Ascending aorta (tissue), 2 donors: ENCODE measurements around the gene PLEKHA5. TPM values are rescaled to one million over a fixed set of nuclear protein-coding genes. Genes with fewer than 3 reads are reported as not detected.

Experiments
- DNase-seq, 2 donors: peaks; one replicate each; pipeline ENCODE4 v3.0.0-alpha.2; 2019; ENCODE audit warnings: low spot score in 2 of 2
- H3K27ac ChIP-seq, 2 donors: fragments of 200-600 bp; sonication (generic); one replicate each; pipeline ENCODE4 v1.5.1; 2016 to 2017; ENCODE audit warnings: mild to moderate bottlenecking in 1 of 2
- H3K27me3 ChIP-seq: fragments of 200-600 bp; sonication (generic); one replicate; pipeline ENCODE4 v1.5.1; 2017
- H3K36me3 ChIP-seq, 2 donors: fragments of 200-600 bp; sonication (generic); one replicate each; pipeline ENCODE4 v1.5.1; 2016
- H3K4me1 ChIP-seq, 2 donors: fragments of 200-600 bp; sonication (generic); one replicate each; pipeline ENCODE4 v1.5.1; 2016 to 2017; ENCODE audit warnings: mild to moderate bottlenecking in 1 of 2
- H3K4me3 ChIP-seq, 2 donors: fragments of 200-600 bp; sonication (generic); one replicate each; pipeline ENCODE4 v1.5.1; 2016 to 2017; ENCODE audit warnings: mild to moderate bottlenecking in 1 of 2
- H3K9me3 ChIP-seq, 2 donors: fragments of 200-600 bp; sonication (generic); one replicate each; pipeline ENCODE4 v1.5.1; 2016
- intact Hi-C: fragments of 100-400 bp; cut with DNase I; formaldehyde crosslinking; loops from one replicate; pipeline ENCODE4 v1.15.1; 2023
- total RNA-seq: library from RNA; depleted of rRNA; stranded (reverse); fragments of >200 nt; gene quantifications from one replicate; pipeline ENCODE4 v1.1.0, GENCODE V29; 2016
- TF ChIP-seq, protein P1 (sequence below), 3 experiments: fragments of 200-600 bp in 2 of 3; fragments of 450-650 bp in 1 of 3; sonication (generic) in 2 of 3; IDR thresholded peaks; one replicate each; pipeline ENCODE4 v1.5.1; 2016 to 2019; ENCODE audit warnings: antibody characterized with exemption in 3 of 3, mild to moderate bottlenecking in 1 of 3, moderate library complexity in 1 of 3

Gene PLEKHA5
- total RNA-seq, 1 donor from 2014 or later: 11.8 TPM

DNA sequence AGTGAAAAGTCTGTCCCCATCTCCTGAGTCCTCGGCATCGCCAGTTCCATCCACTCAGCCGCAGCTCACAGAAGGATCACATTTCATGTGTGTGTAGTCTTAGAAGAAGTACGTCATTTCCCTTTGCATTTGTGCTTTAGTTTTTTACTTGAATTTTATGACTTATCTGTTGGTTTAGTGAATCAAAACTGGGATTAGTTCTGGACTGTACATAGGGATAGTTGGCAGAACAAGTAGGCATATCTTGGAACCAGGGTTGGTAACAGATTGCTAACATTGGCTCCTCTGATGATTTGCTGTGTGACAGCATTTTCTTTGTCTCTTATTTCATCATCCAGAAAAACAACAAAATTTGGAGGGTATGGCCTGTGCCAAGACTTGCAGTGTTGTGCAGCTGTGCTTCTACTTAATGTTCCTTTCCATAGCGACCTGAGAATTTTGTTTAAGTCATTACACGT lies 240.2 kb downstream of the PLEKHA5 start:
- intact Hi-C loops: loop anchor here (2.0 to 10.0 kb wide), 3 partner anchors 41 to 275 kb away; no protein-coding TSS in a partner anchor
- TF ChIP-seq, protein P1, sequence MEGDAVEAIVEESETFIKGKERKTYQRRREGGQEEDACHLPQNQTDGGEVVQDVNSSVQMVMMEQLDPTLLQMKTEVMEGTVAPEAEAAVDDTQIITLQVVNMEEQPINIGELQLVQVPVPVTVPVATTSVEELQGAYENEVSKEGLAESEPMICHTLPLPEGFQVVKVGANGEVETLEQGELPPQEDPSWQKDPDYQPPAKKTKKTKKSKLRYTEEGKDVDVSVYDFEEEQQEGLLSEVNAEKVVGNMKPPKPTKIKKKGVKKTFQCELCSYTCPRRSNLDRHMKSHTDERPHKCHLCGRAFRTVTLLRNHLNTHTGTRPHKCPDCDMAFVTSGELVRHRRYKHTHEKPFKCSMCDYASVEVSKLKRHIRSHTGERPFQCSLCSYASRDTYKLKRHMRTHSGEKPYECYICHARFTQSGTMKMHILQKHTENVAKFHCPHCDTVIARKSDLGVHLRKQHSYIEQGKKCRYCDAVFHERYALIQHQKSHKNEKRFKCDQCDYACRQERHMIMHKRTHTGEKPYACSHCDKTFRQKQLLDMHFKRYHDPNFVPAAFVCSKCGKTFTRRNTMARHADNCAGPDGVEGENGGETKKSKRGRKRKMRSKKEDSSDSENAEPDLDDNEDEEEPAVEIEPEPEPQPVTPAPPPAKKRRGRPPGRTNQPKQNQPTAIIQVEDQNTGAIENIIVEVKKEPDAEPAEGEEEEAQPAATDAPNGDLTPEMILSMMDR (IDR thresholded peaks at IDR 0.05): no peak
- Histone ChIP-seq H3K27ac (peak overlapping the region; percentile 45 to 74), H3K9me3 (no peaks in the 10 kb centered on the region), H3K4me1 (no peaks in the 10 kb centered on the region), H3K4me3 (peak overlapping the region in 1 of 2 donors; percentile 5), H3K36me3 (peaks cover 0 to 34% of the 10 kb centered on the region in 2 donors), H3K27me3 (no peaks in the 10 kb centered on the region)
- DNase-seq: peak; percentile 14 to 72

DNA sequence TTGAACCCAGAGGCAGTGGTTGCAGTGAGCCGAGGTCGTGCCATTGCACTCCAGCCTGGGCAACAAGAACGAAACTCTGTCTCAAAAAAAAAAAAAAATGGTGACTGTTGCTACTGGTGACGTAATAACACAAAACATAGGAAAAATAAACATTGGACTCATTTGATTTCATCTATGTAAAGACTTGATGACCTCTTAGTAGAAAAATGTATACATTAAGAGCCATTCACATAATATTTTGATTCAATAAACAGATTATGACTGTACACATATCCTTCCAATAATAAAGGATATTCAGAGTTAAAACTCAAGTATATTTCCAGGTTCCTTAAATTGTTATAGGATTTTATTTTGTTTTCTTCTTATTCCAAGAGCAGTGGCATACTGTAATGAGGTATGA lies 244.1 kb downstream of the PLEKHA5 start:
- Histone ChIP-seq H3K27me3 (no peaks in the 10 kb centered on the region), H3K4me3 (no peak overlapping the region), H3K36me3 (peaks cover 11% of the 10 kb centered on the region in 2 donors), H3K9me3 (no peaks in the 10 kb centered on the region), H3K4me1 (no peaks in the 10 kb centered on the region), H3K27ac (no peak overlapping the region)
- TF ChIP-seq, protein P1 (IDR thresholded peaks at IDR 0.05): no peak
- no peak for DNase-seq
- intact Hi-C loops: loop anchor here (10.0 kb wide), 1 partner anchor 271 kb away; no protein-coding TSS in a partner anchor

DNA sequence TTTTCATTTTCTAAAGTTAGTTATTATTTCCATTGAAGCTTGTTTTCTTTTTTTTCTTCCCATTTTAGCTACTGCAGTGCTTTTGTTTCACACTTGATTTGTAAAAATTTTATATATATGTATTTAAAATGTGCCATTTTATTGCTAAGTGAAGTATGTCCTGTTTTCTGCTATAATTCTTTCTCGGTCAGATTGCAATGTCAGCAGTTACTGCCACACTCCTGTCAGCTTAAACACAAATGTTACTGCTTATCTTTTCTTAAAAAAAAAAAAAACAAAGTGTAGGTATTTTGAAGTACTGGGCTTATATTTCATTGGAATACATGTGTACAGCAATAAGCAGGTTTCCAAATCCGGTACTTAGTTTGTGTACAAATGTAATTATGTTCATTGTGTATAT lies 246.4 kb downstream of the PLEKHA5 start:
- no peaks in the 10 kb centered on the region for H3K4me1 ChIP-seq
- TF ChIP-seq, protein P1 (IDR thresholded peaks at IDR 0.05): no peak
- no peak overlapping the region for H3K4me3 ChIP-seq
- H3K36me3 ChIP-seq: peaks cover 7 to 11% of the 10 kb centered on the region in 2 donors
- intact Hi-C loops: loop anchor here (10.0 kb wide), 1 partner anchor 269 kb away; no protein-coding TSS in a partner anchor
- H3K27ac ChIP-seq: no peak overlapping the region
- no peaks in the 10 kb centered on the region for H3K9me3 ChIP-seq
- H3K27me3 ChIP-seq: no peaks in the 10 kb centered on the region
- DNase-seq: no peak

DNA sequence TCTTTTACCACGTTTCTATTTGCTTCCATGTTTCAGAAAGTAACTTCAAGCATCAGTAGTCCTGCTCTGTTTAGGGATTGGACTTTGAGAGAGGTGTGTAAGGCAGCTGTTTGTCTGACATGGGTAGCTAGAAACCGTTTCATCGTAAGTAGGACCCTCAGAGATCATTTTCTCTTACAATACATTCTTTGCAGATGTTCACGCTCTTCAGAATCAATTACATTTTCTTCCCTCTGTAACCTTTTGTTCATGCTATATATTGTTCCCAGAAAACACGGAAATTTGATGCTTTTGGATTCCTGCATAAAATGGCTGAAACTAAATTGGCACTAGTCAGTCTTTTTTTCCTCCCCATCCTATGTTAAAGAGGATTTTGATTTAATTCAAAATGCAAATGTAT lies 247.2 kb downstream of the PLEKHA5 start:
- intact Hi-C loops: loop anchor here (10.0 kb wide), 1 partner anchor 268 kb away; no protein-coding TSS in a partner anchor
- TF ChIP-seq, protein P1 (IDR thresholded peaks at IDR 0.05): no peak
- no peak overlapping the region for H3K27ac ChIP-seq
- H3K4me1 ChIP-seq: no peaks in the 10 kb centered on the region
- no peaks in the 10 kb centered on the region for H3K27me3 ChIP-seq
- no peak for DNase-seq
- peaks cover 0 to 11% of the 10 kb centered on the region in 2 donors for H3K36me3 ChIP-seq
- H3K9me3 ChIP-seq: no peaks in the 10 kb centered on the region
- no peak overlapping the region for H3K4me3 ChIP-seq

DNA sequence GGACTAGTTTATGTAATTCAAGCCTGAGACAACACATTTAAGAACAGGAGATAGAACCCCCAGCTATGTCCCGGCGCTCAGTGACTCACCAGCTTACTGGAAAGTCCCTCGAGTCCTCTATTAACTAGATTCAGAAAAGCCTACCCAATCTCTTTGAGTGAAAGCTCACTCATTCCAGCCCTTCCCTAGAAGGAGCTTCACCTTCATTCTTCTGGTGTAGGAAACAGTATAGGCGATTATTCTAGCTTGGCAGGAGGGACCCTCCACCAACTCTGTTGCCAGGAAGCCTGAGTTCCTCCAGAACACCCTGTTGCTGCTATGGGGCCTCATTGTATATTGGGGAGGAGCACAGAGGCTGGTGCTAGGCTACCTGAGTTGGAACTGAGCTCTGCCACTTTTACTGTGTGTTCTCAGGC lies 252.6 kb downstream of the PLEKHA5 start:
- DNase-seq: peak in 1 of 2 donors; percentile 60
- H3K27me3 ChIP-seq: no peaks in the 10 kb centered on the region
- TF ChIP-seq, protein P1 (IDR thresholded peaks at IDR 0.05): no peak
- H3K4me3 ChIP-seq: no peak overlapping the region
- H3K27ac ChIP-seq: no peak overlapping the region
- H3K9me3 ChIP-seq: no peaks in the 10 kb centered on the region
- H3K36me3 ChIP-seq: peaks cover 0 to 4% of the 10 kb centered on the region in 2 donors
- H3K4me1 ChIP-seq: no peaks in the 10 kb centered on the region
- intact Hi-C loops: no loop called here
